ENCODE results near the gene GOLGA8G. TPM values are rescaled to one million over a fixed set of nuclear protein-coding genes. Genes with fewer than 3 reads are reported as not detected.
"Not testable (repeated sequence)": the region's sequence is repeated elsewhere in the genome, so short reads cannot be mapped to it uniquely, and the experiment has no call there.

The GOLGA8G gene
- not detected for total RNA-seq
- long read RNA-seq, result 0 reads

GRCh38 chr15:28532954-28533353 lies at the start of gene GOLGA8G:
GOLGA8G (minus strand) TSS chr15:28532971; CDS start chr15:28532909, 62 bp downstream.
- intact Hi-C loops (cut with DNase I); DNase-seq (ENCODE audit: low spot score): not testable (repeated sequence)

DNA sequence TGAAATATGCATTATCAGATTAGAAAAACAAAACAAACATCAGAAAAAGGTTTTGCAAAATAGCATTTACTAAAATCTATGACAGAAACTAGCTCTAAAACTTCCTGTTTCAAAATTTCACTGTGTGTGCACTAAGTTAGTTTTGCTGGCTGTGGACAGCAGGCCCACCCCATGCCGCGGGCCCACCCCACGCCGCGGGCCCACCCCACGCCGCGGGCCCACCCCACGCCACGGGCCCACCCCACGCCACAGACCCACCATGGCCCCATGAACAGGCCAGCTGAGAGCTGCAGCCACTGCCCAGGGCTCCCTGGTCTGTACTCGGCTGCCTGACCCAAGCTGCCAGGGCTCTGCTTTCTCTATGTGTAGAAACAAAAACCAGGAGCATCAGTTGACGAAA lies 40.6 kb upstream of the GOLGA8G start:
- DNase-seq (ENCODE audit: low spot score), result peak; percentile 39
- intact Hi-C loops (cut with DNase I), result not testable (repeated sequence)

DNA sequence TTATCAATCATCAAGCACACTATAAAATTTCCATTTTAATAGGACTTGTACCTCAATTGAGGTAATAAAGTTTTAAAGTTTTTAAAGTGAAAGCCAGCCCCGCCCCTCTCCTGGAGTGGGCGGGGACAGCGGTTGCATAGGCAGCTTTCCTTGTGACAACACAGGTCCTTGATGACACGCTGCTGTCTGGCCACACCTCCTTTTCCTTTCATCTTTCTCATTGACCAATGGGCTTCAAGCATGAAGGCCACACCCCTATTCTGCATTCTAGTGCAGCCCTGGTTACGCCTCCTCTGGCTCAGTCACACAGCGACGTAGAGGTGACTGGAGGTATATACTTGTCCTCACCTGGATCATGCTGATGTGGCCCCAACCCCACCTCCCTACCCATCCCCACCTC lies 20.5 kb upstream of the GOLGA8G start, which contains the start of gene GOLGA6L25:
Gene GOLGA6L25, plus strand, starts transcription at position 301 of the 400 bp plus-strand sequence. Its CDS starts 61 bp downstream, at position 362.
- intact Hi-C loops (cut with DNase I); DNase-seq (ENCODE audit: low spot score): not testable (repeated sequence)

DNA sequence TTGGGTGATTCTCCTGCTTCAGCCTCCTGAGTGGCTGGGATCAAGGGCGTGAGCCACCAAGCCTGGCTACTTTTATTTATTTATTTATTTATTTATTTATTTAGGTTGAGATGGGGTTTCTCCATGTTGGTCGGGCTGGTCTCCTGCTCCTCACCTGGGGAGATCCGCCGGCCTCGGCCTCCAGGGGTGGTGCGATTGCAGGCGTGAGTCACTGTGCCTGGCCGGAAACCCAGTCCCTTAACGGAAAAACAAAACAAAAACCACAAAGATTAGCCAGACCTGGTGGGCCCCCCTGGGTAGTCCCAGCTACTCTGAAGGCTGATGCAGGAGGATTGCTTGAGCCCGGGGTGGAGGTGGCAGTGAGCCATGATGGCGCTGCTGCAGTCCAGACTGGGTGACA lies 17.6 kb downstream of the GOLGA8G start:
- DNase-seq (ENCODE audit: low spot score); intact Hi-C loops (cut with DNase I): not testable (repeated sequence)

DNA sequence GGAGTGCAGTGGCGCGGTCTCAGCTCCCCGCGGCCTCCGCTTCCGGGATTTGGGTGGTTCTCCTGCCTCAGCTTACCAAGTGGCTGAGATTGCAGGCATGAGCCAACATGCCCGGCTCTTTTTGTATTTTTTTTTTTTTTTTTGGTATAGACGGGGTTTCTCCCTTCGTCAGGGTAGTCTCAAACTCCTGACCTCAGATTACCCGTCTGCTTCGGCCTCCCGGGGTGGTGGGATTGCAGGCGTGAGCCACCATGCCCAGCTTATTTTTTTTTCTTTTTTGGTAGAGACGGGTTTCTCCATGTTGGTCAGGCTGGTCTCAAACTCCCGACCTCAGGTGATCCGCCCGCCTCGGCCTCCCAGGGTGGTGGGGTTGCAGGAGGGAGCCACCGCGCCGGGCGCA lies 18.6 kb downstream of the GOLGA8G start:
- DNase-seq (ENCODE audit: low spot score); intact Hi-C loops (cut with DNase I): not testable (repeated sequence)

GRCh38 chr15:28508217-28508889 lies 24.4 kb downstream of the GOLGA8G start:
- intact Hi-C loops (cut with DNase I); DNase-seq (ENCODE audit: low spot score): not testable (repeated sequence)

GRCh38 chr15:28481340-28481739 lies 51.4 kb downstream of the GOLGA8G start:
- intact Hi-C loops (cut with DNase I); DNase-seq (ENCODE audit: low spot score): not testable (repeated sequence)

Small RNAs within 50 kb of the gene (microRNA-seq; reads per million reads assigned to microRNA genes)
- not detected for gene MIR4509-3

Other genes with a start within 250 kb of the GOLGA8G start
- gene HERC2, start 210.8 kb downstream of the GOLGA8G start, total RNA-seq, result 65.6 TPM
- gene GOLGA6L24, start 174.9 kb downstream of the GOLGA8G start, total RNA-seq, result not detected
- not detected for gene GOLGA8F, start 154.3 kb downstream of the GOLGA8G start, total RNA-seq
- gene GOLGA6L25, start 20.6 kb upstream of the GOLGA8G start, total RNA-seq, result not detected
- gene GOLGA8M, start 179.4 kb upstream of the GOLGA8G start, total RNA-seq, result 1.9 TPM

Data from cardiac septum (tissue), 1 donor.